GM10847 (cell line): ENCODE measurements around the gene PI4KA.

Source experiments
- POLR2A ChIP-seq: IDR thresholded peaks from 2 replicates; pipeline ENCODE4 v1.6.1; 2011; ENCODE audit not compliant: insufficient read length; ENCODE audit errors: extremely low read depth

PI4KA gene

GRCh38 chr22:20741008-20741633, 117.5 kb downstream of the PI4KA start:
- no peak for TF ChIP-seq POLR2A

GRCh38 chr22:20740222-20740951, 118.2 kb downstream of the PI4KA start:
- TF ChIP-seq POLR2A: no peak

GRCh38 chr22:20738394-20739089, 120.1 kb downstream of the PI4KA start:
- TF ChIP-seq POLR2A: no peak

GRCh38 chr22:20729194-20729593, 129.4 kb downstream of the PI4KA start:
- no peak for TF ChIP-seq POLR2A

GRCh38 chr22:20728523-20729190, 130.0 kb downstream of the PI4KA start:
- no peak for TF ChIP-seq POLR2A

GRCh38 chr22:20727118-20728015, 131.2 kb downstream of the PI4KA start:
- no peak for TF ChIP-seq POLR2A

GRCh38 chr22:20725987-20726558, 132.5 kb downstream of the PI4KA start:
- no peak for TF ChIP-seq POLR2A

- no peak for TF ChIP-seq POLR2A
Measured at GRCh38 chr22:20724676-20725454, 133.7 kb downstream of the PI4KA start.

- TF ChIP-seq POLR2A: no peak
Measured at GRCh38 chr22:20721409-20722218, 137.0 kb downstream of the PI4KA start.

- TF ChIP-seq POLR2A: no peak
Measured at GRCh38 chr22:20720692-20721408, 137.8 kb downstream of the PI4KA start.

- no peak for TF ChIP-seq POLR2A
Measured at GRCh38 chr22:20677684-20678242, 180.8 kb downstream of the PI4KA start.

GRCh38 chr22:20674998-20675397, 183.6 kb downstream of the PI4KA start:
- TF ChIP-seq POLR2A: no peak
